Transverse colon (tissue), 3 donors: ENCODE data around the gene TMEM87A.

Source experiments
- CTCF ChIP-seq, 5 experiments: fragments of 200-600 bp in 3 of 5; fragments of 450-650 bp in 2 of 5; sonication (generic) in 3 of 5; IDR thresholded peaks; 1 replicate in 2 of 5; 2 replicates in 3 of 5; pipeline ENCODE4 v1.5.1; 2016 to 2017; ENCODE audit warnings: antibody characterized with exemption in 5 of 5, inconsistent platforms in 3 of 5, mild to moderate bottlenecking in 2 of 5, moderate library complexity in 1 of 5
- POLR2A ChIP-seq: fragments of 450-650 bp; IDR thresholded peaks from one replicate; pipeline ENCODE4 v1.6.1; 2016; ENCODE audit warnings: antibody characterized with exemption, mild to moderate bottlenecking, moderate library complexity

GRCh38 chr15:42306681-42307080 lies 33.4 kb upstream of the TMEM87A start:
- no peak for TF ChIP-seq POLR2A
- TF ChIP-seq CTCF (IDR thresholded peaks at IDR 0.05), result no peak
